ENCODE results near the gene SPAG4.

The SPAG4 gene

GRCh38 chr20:35626386-35627001 lies 10.9 kb downstream of the SPAG4 start:
- Histone ChIP-seq H3K27ac (ENCODE audit: low read depth, low read length) (no peak overlapping the region), H3K36me3 (ENCODE audit: control insufficient read depth, insufficient read depth, low read length) (peaks cover 61% of the 10 kb centered on the region), H3K9me3 (ENCODE audit: control insufficient read depth, insufficient read depth, low read depth, low read length) (no peaks in the 10 kb centered on the region), H3K4me1 (ENCODE audit: control insufficient read depth, insufficient read depth, low read length) (no peaks in the 10 kb centered on the region), H3K9ac (ENCODE audit: low read length) (no peak overlapping the region), H3K27me3 (ENCODE audit: control insufficient read depth, insufficient read depth, low read length) (no peaks in the 10 kb centered on the region), H3K4me3 (ENCODE audit: low read depth, low read length) (no peak overlapping the region)

GRCh38 chr20:35627121-35627520 lies 11.5 kb downstream of the SPAG4 start:
- Histone ChIP-seq H3K36me3 (ENCODE audit: control insufficient read depth, insufficient read depth, low read length) (peaks cover 67% of the 10 kb centered on the region), H3K27ac (ENCODE audit: low read depth, low read length) (no peak overlapping the region), H3K9me3 (ENCODE audit: control insufficient read depth, insufficient read depth, low read depth, low read length) (no peaks in the 10 kb centered on the region), H3K9ac (ENCODE audit: low read length) (no peak overlapping the region), H3K4me3 (ENCODE audit: low read depth, low read length) (no peak overlapping the region), H3K27me3 (ENCODE audit: control insufficient read depth, insufficient read depth, low read length) (no peaks in the 10 kb centered on the region), H3K4me1 (ENCODE audit: control insufficient read depth, insufficient read depth, low read length) (no peaks in the 10 kb centered on the region)

GRCh38 chr20:35629427-35630145 lies 14.0 kb downstream of the SPAG4 start:
- H3K27me3 ChIP-seq (ENCODE audit: control insufficient read depth, insufficient read depth, low read length), result no peaks in the 10 kb centered on the region
- H3K4me1 ChIP-seq (ENCODE audit: control insufficient read depth, insufficient read depth, low read length), result no peaks in the 10 kb centered on the region
- H3K4me3 ChIP-seq (ENCODE audit: low read depth, low read length), result no peak overlapping the region
- H3K27ac ChIP-seq (ENCODE audit: low read depth, low read length), result no peak overlapping the region
- H3K36me3 ChIP-seq (ENCODE audit: control insufficient read depth, insufficient read depth, low read length), result peaks cover 76% of the 10 kb centered on the region
- H3K9me3 ChIP-seq (ENCODE audit: control insufficient read depth, insufficient read depth, low read depth, low read length), result no peaks in the 10 kb centered on the region
- no peak overlapping the region for H3K9ac ChIP-seq (ENCODE audit: low read length)

- Histone ChIP-seq H3K9me3 (ENCODE audit: control insufficient read depth, insufficient read depth, low read depth, low read length) (no peaks in the 10 kb centered on the region), H3K36me3 (ENCODE audit: control insufficient read depth, insufficient read depth, low read length) (peaks cover 68% of the 10 kb centered on the region), H3K4me3 (ENCODE audit: low read depth, low read length) (no peak overlapping the region), H3K27ac (ENCODE audit: low read depth, low read length) (no peak overlapping the region), H3K27me3 (ENCODE audit: control insufficient read depth, insufficient read depth, low read length) (no peaks in the 10 kb centered on the region), H3K4me1 (ENCODE audit: control insufficient read depth, insufficient read depth, low read length) (no peaks in the 10 kb centered on the region), H3K9ac (ENCODE audit: low read length) (no peak overlapping the region)
Observed at GRCh38 chr20:35630636-35631035, 15.0 kb downstream of the SPAG4 start.

- peaks cover 50% of the 10 kb centered on the region for H3K36me3 ChIP-seq (ENCODE audit: control insufficient read depth, insufficient read depth, low read length)
- H3K4me1 ChIP-seq (ENCODE audit: control insufficient read depth, insufficient read depth, low read length), result no peaks in the 10 kb centered on the region; the same call in 1 of the 2 replicates
- H3K27ac ChIP-seq (ENCODE audit: low read depth, low read length), result no peak overlapping the region
- no peaks in the 10 kb centered on the region for H3K9me3 ChIP-seq (ENCODE audit: control insufficient read depth, insufficient read depth, low read depth, low read length)
- H3K4me3 ChIP-seq (ENCODE audit: low read depth, low read length), result no peak overlapping the region
- no peaks in the 10 kb centered on the region for H3K27me3 ChIP-seq (ENCODE audit: control insufficient read depth, insufficient read depth, low read length)
- no peak overlapping the region for H3K9ac ChIP-seq (ENCODE audit: low read length)
Observed at GRCh38 chr20:35632539-35633115, 17.0 kb downstream of the SPAG4 start.

GRCh38 chr20:35635652-35636051 lies 20.0 kb downstream of the SPAG4 start:
- H3K36me3 ChIP-seq (ENCODE audit: control insufficient read depth, insufficient read depth, low read length), result peaks cover 23% of the 10 kb centered on the region
- H3K27me3 ChIP-seq (ENCODE audit: control insufficient read depth, insufficient read depth, low read length), result no peaks in the 10 kb centered on the region
- no peak overlapping the region for H3K9ac ChIP-seq (ENCODE audit: low read length)
- H3K4me1 ChIP-seq (ENCODE audit: control insufficient read depth, insufficient read depth, low read length), result peaks cover 5% of the 10 kb centered on the region
- no peak overlapping the region for H3K27ac ChIP-seq (ENCODE audit: low read depth, low read length)
- no peak overlapping the region for H3K4me3 ChIP-seq (ENCODE audit: low read depth, low read length)
- H3K9me3 ChIP-seq (ENCODE audit: control insufficient read depth, insufficient read depth, low read depth, low read length), result no peaks in the 10 kb centered on the region

GRCh38 chr20:35636095-35636494 lies 20.5 kb downstream of the SPAG4 start:
- H3K4me1 ChIP-seq (ENCODE audit: control insufficient read depth, insufficient read depth, low read length), result peaks cover 5% of the 10 kb centered on the region
- no peak overlapping the region for H3K4me3 ChIP-seq (ENCODE audit: low read depth, low read length)
- H3K27me3 ChIP-seq (ENCODE audit: control insufficient read depth, insufficient read depth, low read length), result no peaks in the 10 kb centered on the region
- no peaks in the 10 kb centered on the region for H3K9me3 ChIP-seq (ENCODE audit: control insufficient read depth, insufficient read depth, low read depth, low read length)
- no peak overlapping the region for H3K27ac ChIP-seq (ENCODE audit: low read depth, low read length)
- no peak overlapping the region for H3K9ac ChIP-seq (ENCODE audit: low read length)
- H3K36me3 ChIP-seq (ENCODE audit: control insufficient read depth, insufficient read depth, low read length), result peaks cover 19% of the 10 kb centered on the region

- no peaks in the 10 kb centered on the region for H3K9me3 ChIP-seq (ENCODE audit: control insufficient read depth, insufficient read depth, low read depth, low read length)
- no peaks in the 10 kb centered on the region for H3K27me3 ChIP-seq (ENCODE audit: control insufficient read depth, insufficient read depth, low read length)
- H3K4me3 ChIP-seq (ENCODE audit: low read depth, low read length), result no peak overlapping the region
- no peak overlapping the region for H3K9ac ChIP-seq (ENCODE audit: low read length)
- H3K36me3 ChIP-seq (ENCODE audit: control insufficient read depth, insufficient read depth, low read length), result peaks cover 7% of the 10 kb centered on the region
- H3K4me1 ChIP-seq (ENCODE audit: control insufficient read depth, insufficient read depth, low read length), result peaks cover 5% of the 10 kb centered on the region
- no peak overlapping the region for H3K27ac ChIP-seq (ENCODE audit: low read depth, low read length)
Observed at GRCh38 chr20:35637276-35637675, 21.6 kb downstream of the SPAG4 start.

- Histone ChIP-seq H3K9me3 (ENCODE audit: control insufficient read depth, insufficient read depth, low read depth, low read length) (no peaks in the 10 kb centered on the region), H3K4me1 (ENCODE audit: control insufficient read depth, insufficient read depth, low read length) (peaks cover 5% of the 10 kb centered on the region), H3K36me3 (ENCODE audit: control insufficient read depth, insufficient read depth, low read length) (no peaks in the 10 kb centered on the region; the same call in 1 of the 2 replicates), H3K9ac (ENCODE audit: low read length) (no peak overlapping the region), H3K27ac (ENCODE audit: low read depth, low read length) (no peak overlapping the region), H3K27me3 (ENCODE audit: control insufficient read depth, insufficient read depth, low read length) (no peaks in the 10 kb centered on the region), H3K4me3 (ENCODE audit: low read depth, low read length) (no peak overlapping the region)
Observed at GRCh38 chr20:35638751-35639150, 23.1 kb downstream of the SPAG4 start.

- Histone ChIP-seq H3K9ac (ENCODE audit: low read length) (no peak overlapping the region), H3K36me3 (ENCODE audit: control insufficient read depth, insufficient read depth, low read length) (no peaks in the 10 kb centered on the region; the same call in 1 of the 2 replicates), H3K27me3 (ENCODE audit: control insufficient read depth, insufficient read depth, low read length) (no peaks in the 10 kb centered on the region), H3K9me3 (ENCODE audit: control insufficient read depth, insufficient read depth, low read depth, low read length) (no peaks in the 10 kb centered on the region), H3K27ac (ENCODE audit: low read depth, low read length) (no peak overlapping the region), H3K4me1 (ENCODE audit: control insufficient read depth, insufficient read depth, low read length) (peaks cover 5% of the 10 kb centered on the region), H3K4me3 (ENCODE audit: low read depth, low read length) (no peak overlapping the region)
Observed at GRCh38 chr20:35640724-35641123, 25.1 kb downstream of the SPAG4 start.

- H3K4me1 ChIP-seq (ENCODE audit: control insufficient read depth, insufficient read depth, low read length), result peaks cover 5% of the 10 kb centered on the region; the same call in 1 of the 2 replicates
- no peaks in the 10 kb centered on the region for H3K9me3 ChIP-seq (ENCODE audit: control insufficient read depth, insufficient read depth, low read depth, low read length)
- no peak overlapping the region for H3K4me3 ChIP-seq (ENCODE audit: low read depth, low read length)
- no peaks in the 10 kb centered on the region; the same call in 1 of the 2 replicates for H3K36me3 ChIP-seq (ENCODE audit: control insufficient read depth, insufficient read depth, low read length)
- no peak overlapping the region for H3K9ac ChIP-seq (ENCODE audit: low read length)
- no peaks in the 10 kb centered on the region for H3K27me3 ChIP-seq (ENCODE audit: control insufficient read depth, insufficient read depth, low read length)
- no peak overlapping the region for H3K27ac ChIP-seq (ENCODE audit: low read depth, low read length)
Observed at GRCh38 chr20:35641743-35642142, 26.1 kb downstream of the SPAG4 start.

Data from HUES6 (cell line).